GM21423 (cell line): ENCODE data around the gene ADGRV1.
A peak's percentile ranks its signal among the peaks of the same experiment; 100 is the strongest.
"Not testable (repeated sequence)": the region's sequence is repeated elsewhere in the genome, so short reads cannot be mapped to it uniquely, and the experiment has no call there.

Experiments used
- ATAC-seq: cut with Tn5 transposase; IDR thresholded peaks from one replicate; pipeline ENCODE4 v1.9.1; 2021; ENCODE audit warnings: mild to moderate bottlenecking, moderate library complexity; ENCODE audit not compliant: unreplicated experiment

ADGRV1 gene

GRCh38 chr5:90709323-90710155 is 150.9 kb downstream of the ADGRV1 start:
- no peak for ATAC-seq

- no peak for ATAC-seq
Observed at GRCh38 chr5:90718387-90718786, 159.8 kb downstream of the ADGRV1 start.

GRCh38 chr5:90739567-90739966 is 181.0 kb downstream of the ADGRV1 start:
- ATAC-seq, result no peak

GRCh38 chr5:90740244-90740799 is 181.7 kb downstream of the ADGRV1 start:
- ATAC-seq, result no peak

GRCh38 chr5:90741022-90741564 is 182.5 kb downstream of the ADGRV1 start:
- ATAC-seq, result no peak

- no peak for ATAC-seq
Observed at GRCh38 chr5:90746119-90746518, 187.5 kb downstream of the ADGRV1 start.

GRCh38 chr5:90747175-90747574 is 188.6 kb downstream of the ADGRV1 start:
- ATAC-seq, result no peak

- no peak for ATAC-seq
Observed at GRCh38 chr5:90747693-90748092, 189.1 kb downstream of the ADGRV1 start.

GRCh38 chr5:90759119-90759518 is 200.5 kb downstream of the ADGRV1 start:
- ATAC-seq, result no peak

GRCh38 chr5:90767710-90768109 is 209.1 kb downstream of the ADGRV1 start:
- no peak for ATAC-seq

- ATAC-seq, result not testable (repeated sequence)
Observed at GRCh38 chr5:90770006-90770541, 211.5 kb downstream of the ADGRV1 start.

GRCh38 chr5:90777959-90778358 is 219.4 kb downstream of the ADGRV1 start:
- ATAC-seq, result no peak

- ATAC-seq, result peak; percentile 96
Observed at GRCh38 chr5:90783460-90784333, 225.1 kb downstream of the ADGRV1 start.

GRCh38 chr5:90786756-90787155 is 228.2 kb downstream of the ADGRV1 start:
- ATAC-seq, result no peak

- ATAC-seq, result no peak
Observed at GRCh38 chr5:90792725-90793124, 234.1 kb downstream of the ADGRV1 start.

GRCh38 chr5:90793183-90793582 is 234.6 kb downstream of the ADGRV1 start:
- ATAC-seq, result no peak

- not testable (repeated sequence) for ATAC-seq
Observed at GRCh38 chr5:90796919-90797318, 238.3 kb downstream of the ADGRV1 start.

- ATAC-seq, result not testable (repeated sequence)
Observed at GRCh38 chr5:90800082-90800481, 241.5 kb downstream of the ADGRV1 start.

- not testable (repeated sequence) for ATAC-seq
Observed at GRCh38 chr5:90800515-90800914, 241.9 kb downstream of the ADGRV1 start.

- peak; percentile 78 for ATAC-seq
Observed at GRCh38 chr5:90802474-90803317, 244.1 kb downstream of the ADGRV1 start.
